IMR-90 (cell line): ENCODE measurements around the gene LHFPL5. TPM values are rescaled to one million over a fixed set of nuclear protein-coding genes. Genes with fewer than 3 reads are reported as not detected.

ENCODE experiments used
- ATAC-seq: fragments of 200-7000 bp; cut with Tn5 transposase; 2 replicates; pipeline ENCODE4 v1.9.1; 2020; ENCODE audit warnings: low read depth, mild to moderate bottlenecking, moderate library complexity
- BruUV-seq: library from RNA; stranded (reverse); fragments of 400-500 nt; replicated peaks from 2 replicates; lab custom pipeline; 2021; lab: Mats Ljungman, UMichigan
- CTCF ChIA-PET: fragments of 300-600 bp; formaldehyde crosslinking; extraction: SDS; loops from one replicate; lab custom pipeline; 2021; ENCODE audit warnings: antibody characterized with exemption; lab: Yijun Ruan, JAX
- POLR2A ChIA-PET: fragments of 300-600 bp; sonication (Branson Sonifier 250); formaldehyde crosslinking; loops from one replicate; lab custom pipeline; 2022; ENCODE audit warnings: antibody characterized with exemption; ENCODE audit not compliant: unreplicated experiment; lab: Charles Lee
- DNase-seq: peaks from one replicate; pipeline ENCODE4 v3.0.0; 2013
- H2AFZ ChIP-seq: replicated peaks from 2 replicates; pipeline ENCODE3; 2013; ENCODE audit warnings: low read length, mild to moderate bottlenecking; ENCODE audit not compliant: poor library complexity
- H2AK5ac ChIP-seq: 2 replicates; pipeline ENCODE4 v1.6.1; 2013; ENCODE audit warnings: low read depth, low read length, inconsistent platforms
- H2AK9ac ChIP-seq: replicated peaks from 2 replicates; pipeline ENCODE3; 2013; ENCODE audit warnings: mild to moderate bottlenecking, low read depth, low read length, moderate library complexity; ENCODE audit not compliant: poor library complexity
- H2BK120ac ChIP-seq: 2 replicates; pipeline ENCODE4 v1.6.1; 2013; ENCODE audit warnings: low read depth, low read length, inconsistent platforms
- H2BK15ac ChIP-seq: 3 replicates; pipeline ENCODE4 v1.6.1; 2013; ENCODE audit warnings: low read depth, low read length, inconsistent platforms
- H2BK20ac ChIP-seq: 2 replicates; pipeline ENCODE4 v1.6.1; 2013; ENCODE audit warnings: low read depth, mild to moderate bottlenecking, inconsistent platforms, low read length, moderate library complexity
- H2BK5ac ChIP-seq: 2 replicates; pipeline ENCODE4 v1.6.1; 2013; ENCODE audit warnings: mild to moderate bottlenecking, low read depth, low read length, inconsistent platforms; ENCODE audit not compliant: poor library complexity, severe bottlenecking
- H3K14ac ChIP-seq: replicated peaks from 2 replicates; pipeline ENCODE4 v1.6.1; 2013; ENCODE audit warnings: low read depth, low read length, inconsistent platforms
- H3K18ac ChIP-seq: 2 replicates; pipeline ENCODE4 v1.6.1; 2013; ENCODE audit warnings: low read depth, low read length, control low read depth
- H3K23ac ChIP-seq: 2 replicates; pipeline ENCODE4 v1.6.1; 2013; ENCODE audit warnings: low read depth, low read length, inconsistent platforms
- H3K27ac ChIP-seq: 2 replicates; pipeline ENCODE4 v1.5.1; 2013; ENCODE audit warnings: mild to moderate bottlenecking, control low read depth, low read length; ENCODE audit not compliant: insufficient read depth
- H3K27me3 ChIP-seq: 2 replicates; pipeline ENCODE4 v1.6.1; 2013; ENCODE audit warnings: low read length; ENCODE audit not compliant: control insufficient read depth, insufficient read depth
- H3K36me3 ChIP-seq: 2 replicates; pipeline ENCODE4 v1.6.1; 2013; ENCODE audit warnings: low read length, mixed read lengths; ENCODE audit not compliant: control insufficient read depth, insufficient read depth
- H3K4ac ChIP-seq: 2 replicates; pipeline ENCODE4 v1.6.1; 2013; ENCODE audit warnings: low read depth, low read length, inconsistent platforms
- H3K4me1 ChIP-seq: 2 replicates; pipeline ENCODE4 v1.6.1; 2013; ENCODE audit warnings: low read length, mixed read lengths; ENCODE audit not compliant: control insufficient read depth, insufficient read depth
- H3K4me2 ChIP-seq: 2 replicates; pipeline ENCODE4 v1.6.1; 2013; ENCODE audit warnings: low read depth, mild to moderate bottlenecking, control low read depth, low read length, moderate library complexity
- H3K4me3 ChIP-seq: 2 replicates; pipeline ENCODE4 v1.5.1; 2013; ENCODE audit warnings: low read depth, mild to moderate bottlenecking, control low read depth, low read length, moderate library complexity; ENCODE audit not compliant: insufficient read depth
- H3K56ac ChIP-seq: 2 replicates; pipeline ENCODE4 v1.6.1; 2013; ENCODE audit warnings: low read length, inconsistent platforms; ENCODE audit not compliant: insufficient read depth; ENCODE audit errors: extremely low read depth
- H3K79me1 ChIP-seq, 2 experiments: 2 replicates each; pipeline ENCODE4 v1.6.1; 2013; ENCODE audit warnings: low read length in 2 of 2, inconsistent platforms in 1 of 2, low read depth in 1 of 2
- H3K9ac ChIP-seq: 2 replicates; pipeline ENCODE4 v1.6.1; 2013; ENCODE audit warnings: low read depth, low read length, control low read depth
- H3K9me1 ChIP-seq: 2 replicates; pipeline ENCODE4 v1.6.1; 2013; ENCODE audit warnings: low read length, inconsistent platforms; ENCODE audit not compliant: insufficient read depth
- H3K9me3 ChIP-seq: 2 replicates; pipeline ENCODE4 v1.6.1; 2013; ENCODE audit warnings: low read length; ENCODE audit not compliant: control insufficient read depth, insufficient read depth
- H4K20me1 ChIP-seq: 2 replicates; pipeline ENCODE4 v1.6.1; 2013; ENCODE audit warnings: low read length, inconsistent platforms; ENCODE audit not compliant: insufficient read depth
- H4K5ac ChIP-seq: 2 replicates; pipeline ENCODE4 v1.6.1; 2013; ENCODE audit warnings: mild to moderate bottlenecking, low read depth, low read length, control low read depth
- H4K8ac ChIP-seq, 2 experiments: 2 replicates each; pipeline ENCODE4 v1.6.1; 2013; ENCODE audit warnings: low read depth in 2 of 2, low read length in 2 of 2, control low read depth in 1 of 2, inconsistent platforms in 1 of 2
- H4K91ac ChIP-seq: 2 replicates; pipeline ENCODE4 v1.6.1; 2013; ENCODE audit warnings: low read depth, low read length, inconsistent platforms; ENCODE audit not compliant: insufficient read depth
- BHLHE40 ChIP-seq: fragments of 150-350 bp; IDR thresholded peaks from 2 replicates; pipeline ENCODE4 v1.6.1; 2016; ENCODE audit warnings: mild to moderate bottlenecking, low read depth, low read length
- CEBPB ChIP-seq: IDR thresholded peaks from 2 replicates; pipeline ENCODE4 v1.6.1; 2012; ENCODE audit warnings: low read depth, low read length, improper control_type of control experiment
- ELK1 ChIP-seq: fragments of 150-350 bp; IDR thresholded peaks from 2 replicates; pipeline ENCODE4 v1.6.1; 2016; ENCODE audit warnings: low read depth, mild to moderate bottlenecking, low read length, moderate library complexity, borderline replicate concordance
- FOS ChIP-seq: fragments of 150-350 bp; IDR thresholded peaks from 2 replicates; pipeline ENCODE4 v1.6.1; 2016; ENCODE audit warnings: low read depth, low read length
- MAZ ChIP-seq: IDR thresholded peaks from 2 replicates; pipeline ENCODE4 v1.6.1; 2012; ENCODE audit warnings: low read depth, mild to moderate bottlenecking, low read length, improper control_type of control experiment, moderate library complexity, borderline replicate concordance
- MXI1 ChIP-seq: IDR thresholded peaks from 2 replicates; pipeline ENCODE4 v1.6.1; 2012; ENCODE audit warnings: low read depth, mild to moderate bottlenecking, low read length, moderate library complexity, borderline replicate concordance
- POLR2A ChIP-seq: IDR thresholded peaks from 2 replicates; pipeline ENCODE4 v1.6.1; 2012; ENCODE audit warnings: mild to moderate bottlenecking, low read depth, low read length
- RAD21 ChIP-seq: IDR thresholded peaks from 2 replicates; pipeline ENCODE4 v1.6.1; 2012; ENCODE audit warnings: low read length, improper control_type of control experiment
- RCOR1 ChIP-seq: IDR thresholded peaks from 2 replicates; pipeline ENCODE4 v1.6.1; 2012; ENCODE audit warnings: mild to moderate bottlenecking, low read length, improper control_type of control experiment; ENCODE audit not compliant: insufficient replicate concordance
- RFX5 ChIP-seq: IDR thresholded peaks from 2 replicates; pipeline ENCODE4 v1.8.0; 2012; ENCODE audit warnings: low read depth, mild to moderate bottlenecking, low read length, moderate library complexity
- dilution Hi-C: fragments of 300-500 bp; cut with HindIII; formaldehyde crosslinking; loops from one replicate; pipeline ENCODE4 v1.14.3; 2018; ENCODE audit warnings: low sequenced_read_pairs; ENCODE audit not compliant: unreplicated experiment
- in situ Hi-C: fragments of 300-500 bp; cut with MboI; formaldehyde crosslinking; loops from 3 replicates; pipeline ENCODE4 v1.14.3; 2019; ENCODE audit warnings: low sequenced_read_pairs, inconsistent platforms, mixed read lengths
- intact Hi-C: fragments of 100-400 bp; cut with micrococcal nuclease; formaldehyde crosslinking; loops from 2 replicates; pipeline ENCODE4 v1.10.0; 2022
- polyA plus RNA-seq, 3 experiments: library from polyadenylated mRNA; depleted of rRNA; stranded (reverse); fragments of >200 nt; gene quantifications; 2 replicates each; pipeline ENCODE4 v1.2.3, GENCODE V29; 2012; ENCODE audit warnings: low replicate concordance in 1 of 3
- total RNA-seq: library from RNA; depleted of rRNA; stranded (reverse); fragments of >200 nt; gene quantifications from 2 replicates; pipeline ENCODE4 v1.2.3, GENCODE V29; 2012

LHFPL5 gene
- total and polyA plus RNA-seq, 2 of the 4 experiments (the other 2 are of a cell fraction) = not detected

- Histone ChIP-seq H3K4me2 (no peak overlapping the region), H3K4me3 (no peak overlapping the region), H3K27me3 (no peaks in the 10 kb centered on the region), H3K79me1 (peaks cover 15 to 17% of the 10 kb centered on the region in 2 experiments), H4K91ac (no peak overlapping the region), H2AK5ac (no peak overlapping the region), H3K9me1 (peaks cover 12% of the 10 kb centered on the region), H3K9ac (no peak overlapping the region), H3K36me3 (peaks cover 26% of the 10 kb centered on the region), H4K5ac (no peak overlapping the region), H4K20me1 (no peaks in the 10 kb centered on the region; the same call in 1 of the 2 replicates), H3K4ac (no peak overlapping the region), H2BK15ac (no peak overlapping the region), H3K23ac (no peak overlapping the region), H4K8ac (no peak overlapping the region), H3K9me3 (no peaks in the 10 kb centered on the region), H3K4me1 (no peaks in the 10 kb centered on the region), H3K56ac (no peak overlapping the region), H3K18ac (no peak overlapping the region), H3K14ac (no peak overlapping the region), H2BK20ac (no peak overlapping the region), H2BK5ac (no peak overlapping the region), H2AK9ac (no peak overlapping the region), H3K27ac (no peak overlapping the region), H2BK120ac (no peak overlapping the region), H2AFZ (no peak overlapping the region)
- in situ Hi-C loops (no loop called here), intact Hi-C loops (loop anchor here (10.0 kb wide), 1 partner anchor 237 kb away; no protein-coding TSS in a partner anchor), dilution Hi-C loops (no loop called here)
- no peak for TF ChIP-seq MAZ
- TF ChIP-seq MXI1 = no peak
- no peak for TF ChIP-seq BHLHE40
- TF ChIP-seq RFX5 = no peak
- no peak for TF ChIP-seq ELK1
- TF ChIP-seq CEBPB = no peak
- TF ChIP-seq RAD21 = no peak
- no peak for TF ChIP-seq RCOR1
- no peak for TF ChIP-seq POLR2A
- TF ChIP-seq FOS = no peak
- POLR2A ChIA-PET = no interaction called here
- DNase-seq (no peak), ATAC-seq (no peak)
- BruUV-seq = no TSS peak
- CTCF ChIA-PET = interaction anchor here (0.6 kb wide), 1 partner anchor 15 kb away, joined by 8 read pairs; no protein-coding TSS in a partner anchor
Measured at GRCh38 chr6:35857853-35858252, 52.7 kb downstream of the LHFPL5 start.
